ENCODE data around the gene KCTD16. TPM values are rescaled to one million over a fixed set of nuclear protein-coding genes. Genes with fewer than 3 reads are reported as not detected.

Gene KCTD16
- total RNA-seq, 1 experiment from 2014 or later, result 0.17 TPM

DNA sequence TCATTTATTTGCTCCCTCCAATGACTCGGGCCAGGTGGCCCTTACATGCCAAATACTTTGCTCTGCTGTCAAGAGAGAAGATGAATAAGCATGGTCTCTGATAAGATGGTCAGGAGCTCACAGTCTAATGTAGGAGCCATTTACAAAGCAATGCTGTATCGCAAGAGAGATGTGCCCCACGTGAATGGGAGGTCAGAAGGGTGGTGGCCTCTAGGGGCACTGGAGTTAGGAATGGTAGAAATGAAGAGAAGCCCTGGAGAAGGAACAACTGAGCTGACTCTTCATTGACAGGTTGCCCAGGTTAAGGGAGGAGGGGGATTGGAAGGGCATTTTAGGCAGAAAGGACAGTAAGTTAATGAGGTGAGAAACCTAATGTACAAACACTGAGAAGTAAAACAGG is 286.5 kb downstream of the KCTD16 start:
- in situ Hi-C loops (cut with HindIII; ENCODE audit: low pct_unique_long_range_greater_than_20kb, low sequenced_read_pairs), result no loop called here

DNA sequence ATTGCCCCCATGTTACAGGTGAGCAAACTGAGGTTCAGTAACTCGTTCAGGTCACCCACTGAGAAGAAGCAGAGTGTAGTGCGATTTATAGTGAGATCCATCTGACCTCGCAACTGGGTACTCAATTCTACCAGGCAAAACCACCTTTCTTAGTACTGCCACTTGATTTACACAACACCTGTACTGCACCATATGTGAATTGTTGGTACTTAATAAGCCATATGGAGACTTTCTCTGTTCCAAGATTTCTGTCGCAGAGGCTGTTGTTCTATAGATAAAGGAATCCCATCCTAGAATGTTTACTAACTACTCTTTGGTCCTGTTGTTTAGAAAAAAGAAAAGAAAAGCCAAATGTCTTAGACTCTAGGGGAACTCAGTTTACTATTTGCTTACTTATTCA is 287.5 kb downstream of the KCTD16 start:
- DNase-seq (ENCODE audit: low read depth), result no peak
- in situ Hi-C loops (cut with HindIII; ENCODE audit: low pct_unique_long_range_greater_than_20kb, low sequenced_read_pairs), result no loop called here

More for the DNA sequence above, 286.5 kb downstream of the KCTD16 start:
- DNase-seq (ENCODE audit: low read depth), result no peak

DNA sequence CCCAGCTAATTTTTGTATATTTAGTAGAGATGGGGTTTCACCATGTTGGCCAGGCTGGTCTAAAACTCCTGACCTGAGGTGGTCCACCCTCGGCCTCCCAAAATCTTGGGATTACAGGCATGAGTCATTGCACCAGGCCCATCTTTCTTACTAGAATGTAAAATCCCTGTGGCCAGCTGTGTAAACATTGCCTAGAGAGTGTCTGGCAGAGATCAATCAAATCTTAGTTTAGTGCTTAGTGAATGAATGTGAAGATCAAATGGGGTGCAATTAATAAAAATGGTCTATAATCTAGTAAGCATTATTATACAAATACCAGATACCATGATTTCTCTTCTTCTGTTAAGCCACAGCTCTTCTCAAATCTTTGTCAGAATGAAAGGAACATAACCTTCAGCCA is 289.9 kb downstream of the KCTD16 start:
- in situ Hi-C loops (cut with HindIII; ENCODE audit: low pct_unique_long_range_greater_than_20kb, low sequenced_read_pairs), result no loop called here
- DNase-seq (ENCODE audit: low read depth), result no peak

DNA sequence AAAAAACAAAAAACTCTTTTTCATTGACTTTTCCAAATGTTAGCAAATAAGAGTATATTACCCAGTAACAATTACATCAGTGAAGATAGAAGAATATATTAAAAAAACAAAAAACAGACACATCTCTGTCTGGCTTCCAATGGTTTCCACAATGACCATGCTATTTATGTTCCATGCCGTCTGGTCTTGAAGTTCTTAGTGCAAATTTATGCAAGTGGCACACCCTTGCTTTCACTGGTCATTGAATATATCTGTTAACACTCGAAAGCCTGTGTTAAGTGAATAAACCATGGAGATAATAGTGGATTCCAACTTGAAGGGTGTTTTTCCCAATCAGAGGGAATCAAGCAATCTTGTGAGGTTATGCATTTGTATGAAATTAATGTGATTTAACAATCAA is 291.9 kb downstream of the KCTD16 start:
- no peak for DNase-seq (ENCODE audit: low read depth)
- in situ Hi-C loops (cut with HindIII; ENCODE audit: low pct_unique_long_range_greater_than_20kb, low sequenced_read_pairs), result no loop called here

DNA sequence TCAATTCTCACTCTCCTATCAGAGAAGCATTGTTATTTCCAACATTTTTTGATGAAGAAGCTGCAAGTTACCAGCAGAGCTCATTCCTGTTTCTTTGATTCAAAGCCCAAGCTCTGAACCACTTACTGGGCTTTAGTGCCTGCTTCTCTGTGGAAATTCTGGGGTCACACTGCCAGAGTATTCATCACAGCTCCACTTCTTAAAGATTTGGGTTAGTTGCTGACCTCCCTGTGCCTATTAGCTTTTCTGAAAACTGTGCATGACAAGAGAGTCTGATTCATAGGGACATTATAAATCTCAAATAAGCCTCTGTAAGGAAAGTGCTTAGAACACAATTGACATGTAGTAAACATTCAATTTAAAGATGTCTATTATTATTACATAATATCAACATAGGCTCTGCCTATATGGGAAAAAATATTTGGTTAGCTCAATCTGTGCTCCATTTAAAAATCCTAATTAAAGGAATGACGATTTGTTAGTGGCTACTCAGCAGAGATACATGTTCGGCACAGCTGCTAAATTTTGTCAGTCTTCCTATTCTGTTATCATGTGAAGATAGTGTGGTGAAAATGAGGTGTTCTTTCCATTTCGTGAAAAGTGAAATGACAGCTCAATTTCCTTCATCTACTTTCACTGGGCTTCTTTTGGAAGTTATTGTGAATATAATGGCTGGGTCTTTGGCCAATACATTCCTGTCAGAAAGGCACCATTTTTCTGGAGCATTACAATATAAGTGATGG is 293.0 kb downstream of the KCTD16 start:
- in situ Hi-C loops (cut with HindIII; ENCODE audit: low pct_unique_long_range_greater_than_20kb, low sequenced_read_pairs), result no loop called here
- no peak for DNase-seq (ENCODE audit: low read depth)

DNA sequence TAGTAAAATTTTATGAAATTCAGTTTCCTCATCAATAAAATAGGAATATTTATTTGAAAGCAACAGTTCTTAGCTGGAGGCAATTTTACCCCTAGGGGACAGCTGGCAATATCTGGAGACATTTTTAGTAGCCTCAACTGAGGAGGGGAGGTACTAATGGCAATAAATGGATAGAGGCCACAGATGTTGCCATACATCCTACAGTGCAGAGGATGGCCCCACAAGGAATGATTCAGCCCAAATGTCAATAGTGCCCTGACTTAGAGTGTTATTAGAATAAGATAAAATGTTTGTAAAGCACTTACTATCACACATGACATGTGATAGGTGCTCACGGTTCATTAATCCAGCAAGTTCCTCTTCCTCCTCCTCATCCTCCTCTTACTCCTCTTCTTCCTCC is 293.6 kb downstream of the KCTD16 start:
- in situ Hi-C loops (cut with HindIII; ENCODE audit: low pct_unique_long_range_greater_than_20kb, low sequenced_read_pairs), result no loop called here
- no peak for DNase-seq (ENCODE audit: low read depth)

DNA sequence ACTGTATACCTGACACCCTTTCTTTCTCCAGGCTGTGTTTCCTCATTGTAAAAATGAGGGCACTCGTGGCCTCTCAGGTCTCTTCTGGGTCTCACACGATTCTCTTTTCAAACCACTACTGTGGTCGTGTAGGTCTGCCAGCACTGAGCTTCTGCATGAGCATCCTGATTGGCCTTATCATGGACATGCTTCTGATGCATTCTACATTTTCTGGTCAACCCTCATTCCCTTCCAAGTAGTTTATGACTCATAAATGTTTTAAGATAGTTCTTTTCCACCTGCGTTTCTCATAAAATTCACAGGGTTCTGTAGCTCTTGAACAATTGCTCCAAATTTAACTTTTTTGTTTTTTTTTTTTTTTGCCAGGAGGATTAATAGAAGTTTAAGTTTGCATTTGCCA is 294.8 kb downstream of the KCTD16 start:
- no peak for DNase-seq (ENCODE audit: low read depth)
- in situ Hi-C loops (cut with HindIII; ENCODE audit: low pct_unique_long_range_greater_than_20kb, low sequenced_read_pairs), result no loop called here

DNA sequence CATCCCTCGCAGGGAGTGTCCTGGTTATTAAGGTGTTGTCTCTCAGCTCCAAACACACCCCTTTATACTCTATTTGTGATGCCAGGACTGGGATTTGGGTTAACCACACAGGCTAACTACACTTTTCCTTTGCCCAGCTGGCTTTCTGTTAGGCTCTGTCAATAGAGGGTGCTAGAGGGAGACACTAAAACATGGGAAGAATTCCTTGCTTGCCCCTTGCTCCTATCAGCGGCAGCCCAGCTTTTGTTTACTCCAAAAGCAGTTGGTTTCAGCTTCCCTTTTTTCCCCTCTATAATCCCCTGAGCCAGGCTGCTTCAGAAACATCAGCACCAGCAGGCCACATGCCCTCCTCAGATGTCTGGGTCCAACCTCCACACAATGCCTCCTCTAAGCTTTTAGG is 297.1 kb downstream of the KCTD16 start:
- DNase-seq (ENCODE audit: low read depth), result peak; percentile 30
- in situ Hi-C loops (cut with HindIII; ENCODE audit: low pct_unique_long_range_greater_than_20kb, low sequenced_read_pairs), result no loop called here

DNA sequence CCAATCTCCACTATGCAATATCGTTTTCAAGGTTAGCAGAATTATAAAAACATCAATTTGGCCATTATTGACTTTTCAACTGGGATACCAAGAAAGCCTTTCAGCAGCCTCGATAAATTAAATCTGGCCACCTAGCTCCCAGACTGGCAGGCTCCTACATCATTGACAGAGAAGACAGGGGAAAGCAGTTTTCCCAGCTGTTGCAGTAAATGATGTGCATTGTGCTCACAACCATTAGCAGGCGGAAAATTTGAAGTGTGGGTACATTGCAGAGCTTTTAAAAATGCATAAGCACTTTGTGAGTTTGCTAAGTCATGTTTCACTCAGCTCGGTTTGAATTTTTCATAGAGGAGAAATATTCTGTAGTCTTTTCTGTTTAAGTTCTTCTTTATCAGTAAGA is 297.9 kb downstream of the KCTD16 start:
- DNase-seq (ENCODE audit: low read depth), result no peak
- in situ Hi-C loops (cut with HindIII; ENCODE audit: low pct_unique_long_range_greater_than_20kb, low sequenced_read_pairs), result no loop called here

DNA sequence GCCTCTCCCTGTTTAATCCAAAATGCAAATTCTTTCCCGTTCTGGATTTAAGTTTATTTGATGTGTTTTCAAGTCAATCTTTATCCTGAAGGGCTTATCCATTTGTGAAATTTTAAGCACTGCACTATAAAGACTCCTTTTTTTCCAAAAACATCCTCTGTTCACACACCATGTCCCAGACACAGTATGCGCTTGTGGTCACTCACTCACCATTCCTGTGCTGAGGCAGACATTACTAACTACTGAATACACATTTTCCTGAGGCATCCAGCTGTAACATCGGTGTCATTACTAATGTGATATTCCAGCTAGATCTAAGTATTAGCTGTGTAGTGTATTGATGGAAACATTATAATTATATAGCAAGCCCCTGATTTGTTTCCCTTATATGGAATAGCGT is 298.4 kb downstream of the KCTD16 start:
- peak; percentile 45 for DNase-seq (ENCODE audit: low read depth)
- in situ Hi-C loops (cut with HindIII; ENCODE audit: low pct_unique_long_range_greater_than_20kb, low sequenced_read_pairs), result no loop called here

DNA sequence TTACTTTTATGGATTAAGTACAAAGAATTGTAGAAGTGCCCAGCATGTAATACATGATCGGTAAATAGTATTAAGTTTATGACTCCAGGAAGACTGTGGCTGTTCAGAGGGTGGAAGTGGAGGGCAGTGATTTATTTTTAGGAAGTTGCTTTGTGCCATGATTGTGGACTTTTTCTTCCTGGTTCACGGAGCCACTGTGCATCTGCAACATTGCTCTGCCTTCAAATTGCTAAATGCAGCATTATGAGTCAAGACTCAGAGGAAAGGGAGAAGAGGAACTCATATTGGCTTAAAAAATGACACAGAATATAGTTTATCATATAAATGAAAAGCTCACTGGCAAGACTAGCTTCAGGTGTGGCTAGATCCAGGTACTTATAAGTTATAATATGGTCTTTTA is 301.5 kb downstream of the KCTD16 start:
- in situ Hi-C loops (cut with HindIII; ENCODE audit: low pct_unique_long_range_greater_than_20kb, low sequenced_read_pairs), result no loop called here
- DNase-seq (ENCODE audit: low read depth), result no peak

DNA sequence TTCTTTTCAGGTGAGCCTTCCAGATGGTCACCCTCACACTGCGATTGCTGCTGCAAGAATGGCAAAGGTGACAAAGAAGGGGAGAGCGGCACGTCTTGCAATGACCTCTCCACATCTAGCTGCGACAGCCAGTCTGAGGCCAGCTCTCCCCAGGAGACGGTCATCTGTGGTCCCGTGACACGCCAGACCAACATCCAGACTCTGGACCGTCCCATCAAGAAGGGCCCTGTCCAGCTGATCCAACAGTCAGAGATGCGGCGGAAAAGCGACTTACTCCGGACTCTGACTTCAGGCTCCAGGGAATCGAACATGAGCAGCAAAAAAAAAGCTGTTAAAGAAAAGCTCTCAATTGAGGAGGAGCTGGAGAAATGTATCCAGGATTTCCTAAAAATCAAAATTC is 303.0 kb downstream of the KCTD16 start:
- in situ Hi-C loops (cut with HindIII; ENCODE audit: low pct_unique_long_range_greater_than_20kb, low sequenced_read_pairs), result no loop called here
- no peak for DNase-seq (ENCODE audit: low read depth)

DNA sequence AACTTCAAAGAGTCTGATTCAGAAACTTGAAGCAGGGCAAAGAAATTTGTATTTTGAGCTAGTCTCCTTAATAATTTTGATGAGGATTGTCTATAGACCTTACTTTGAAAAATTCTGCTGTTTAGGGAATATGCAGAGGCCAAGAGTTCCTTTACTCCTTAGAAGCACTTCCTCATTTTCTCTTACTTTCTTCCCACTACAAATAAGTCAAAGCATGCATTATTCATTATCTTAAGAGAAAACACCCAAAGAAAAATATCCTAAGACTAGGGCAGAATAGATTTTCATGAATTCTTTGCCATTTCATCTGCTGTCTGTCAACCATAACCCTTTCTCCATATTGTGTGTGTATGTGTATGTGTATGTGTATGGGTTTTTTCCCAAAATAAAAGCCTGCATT is 307.9 kb downstream of the KCTD16 start:
- in situ Hi-C loops (cut with HindIII; ENCODE audit: low pct_unique_long_range_greater_than_20kb, low sequenced_read_pairs), result no loop called here
- no peak for DNase-seq (ENCODE audit: low read depth)

DNA sequence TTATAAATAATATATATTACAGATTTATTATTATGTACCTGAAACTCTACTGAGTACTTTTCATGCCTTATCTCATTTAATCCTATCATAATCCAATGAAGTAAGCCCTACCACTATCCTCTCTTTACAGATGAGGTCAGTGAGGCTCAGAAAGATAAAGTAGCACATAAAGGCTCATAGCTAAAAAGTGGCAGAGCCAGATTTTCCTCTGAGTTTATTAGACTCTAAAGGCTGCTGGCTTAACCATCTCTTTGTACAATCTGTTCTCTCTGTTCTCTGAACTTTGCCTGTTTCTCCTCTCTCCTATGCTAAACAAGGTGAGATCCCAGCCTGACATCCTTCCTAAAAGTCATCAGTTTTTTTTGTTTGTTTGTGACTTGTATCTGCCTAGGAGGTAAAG is 311.2 kb downstream of the KCTD16 start:
- no peak for DNase-seq (ENCODE audit: low read depth)
- in situ Hi-C loops (cut with HindIII; ENCODE audit: low pct_unique_long_range_greater_than_20kb, low sequenced_read_pairs), result no loop called here

DNA sequence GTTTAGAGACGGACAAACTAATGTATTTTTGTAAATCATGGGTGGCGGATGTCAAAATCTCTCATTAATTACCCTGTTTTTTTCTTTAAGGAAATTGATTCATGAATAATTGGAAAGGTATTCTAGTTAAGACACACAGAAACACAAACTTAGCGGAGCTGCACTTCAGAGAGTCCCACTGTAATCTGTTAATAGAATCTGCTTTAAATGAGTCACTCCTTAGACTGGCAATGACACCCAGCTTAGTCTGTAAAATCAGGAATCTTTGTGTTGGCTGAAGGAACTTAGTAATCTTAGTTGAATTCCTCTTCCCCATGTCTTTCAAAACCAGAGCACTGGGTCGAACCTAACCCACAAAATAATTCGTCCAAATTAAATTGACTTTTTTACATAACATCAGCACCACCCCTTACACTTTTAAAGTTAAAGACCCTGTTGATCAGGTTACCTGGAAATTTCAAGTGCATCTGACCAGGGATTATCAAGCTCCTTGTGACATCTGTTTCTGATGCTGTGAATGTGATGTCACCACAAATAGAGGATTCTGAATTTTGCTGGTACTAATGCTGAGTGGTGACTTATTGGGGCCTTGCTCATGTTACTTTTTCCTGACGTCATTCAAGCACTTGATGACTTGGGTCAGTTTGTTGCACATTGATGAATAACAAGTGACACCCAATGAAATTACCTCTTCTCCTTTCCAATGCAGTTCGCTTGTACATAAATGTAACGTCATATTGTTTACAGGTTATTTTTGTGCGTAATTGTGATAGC is 313.6 kb downstream of the KCTD16 start:
- DNase-seq (ENCODE audit: low read depth), result peak; percentile 17
- in situ Hi-C loops (cut with HindIII; ENCODE audit: low pct_unique_long_range_greater_than_20kb, low sequenced_read_pairs), result no loop called here

DNA sequence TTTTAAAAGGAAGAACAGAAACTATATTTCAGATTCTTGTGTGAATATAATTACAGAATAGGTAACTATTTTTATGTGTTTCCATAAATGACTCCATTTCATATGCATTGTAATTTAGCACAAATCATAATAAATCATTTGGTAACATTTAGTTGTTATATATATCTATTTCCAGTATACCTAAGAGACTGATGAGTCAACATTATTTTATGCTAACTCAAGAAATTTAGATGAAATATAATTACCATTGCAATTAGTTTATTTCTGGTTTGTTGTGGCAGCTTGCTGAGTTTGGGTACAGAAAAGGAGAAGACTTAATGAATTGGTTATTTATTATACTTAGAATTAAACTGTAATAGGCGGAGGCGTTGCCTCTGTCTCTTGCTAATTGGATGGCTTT is 314.9 kb downstream of the KCTD16 start:
- DNase-seq (ENCODE audit: low read depth), result no peak
- in situ Hi-C loops (cut with HindIII; ENCODE audit: low pct_unique_long_range_greater_than_20kb, low sequenced_read_pairs), result no loop called here

DNA sequence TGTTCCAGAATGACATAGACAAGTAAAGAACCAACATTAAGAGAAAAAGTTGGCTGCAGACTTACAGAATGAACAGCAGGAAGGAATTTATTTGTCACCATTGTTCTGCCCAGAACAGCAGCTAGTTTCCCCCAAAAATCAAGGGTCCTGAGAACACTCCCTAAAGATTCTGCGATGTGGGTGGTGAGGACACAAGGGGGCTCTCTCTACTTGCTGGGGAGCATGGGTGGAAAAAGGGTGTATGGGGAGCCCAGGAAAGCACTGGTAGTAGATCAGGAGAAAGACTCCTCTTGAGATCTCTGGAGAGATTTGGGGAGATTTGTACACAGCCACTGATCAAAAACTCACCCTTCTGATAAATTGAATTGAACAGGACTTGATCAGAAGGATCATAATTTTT is 316.5 kb downstream of the KCTD16 start:
- DNase-seq (ENCODE audit: low read depth), result no peak
- in situ Hi-C loops (cut with HindIII; ENCODE audit: low pct_unique_long_range_greater_than_20kb, low sequenced_read_pairs), result no loop called here

DNA sequence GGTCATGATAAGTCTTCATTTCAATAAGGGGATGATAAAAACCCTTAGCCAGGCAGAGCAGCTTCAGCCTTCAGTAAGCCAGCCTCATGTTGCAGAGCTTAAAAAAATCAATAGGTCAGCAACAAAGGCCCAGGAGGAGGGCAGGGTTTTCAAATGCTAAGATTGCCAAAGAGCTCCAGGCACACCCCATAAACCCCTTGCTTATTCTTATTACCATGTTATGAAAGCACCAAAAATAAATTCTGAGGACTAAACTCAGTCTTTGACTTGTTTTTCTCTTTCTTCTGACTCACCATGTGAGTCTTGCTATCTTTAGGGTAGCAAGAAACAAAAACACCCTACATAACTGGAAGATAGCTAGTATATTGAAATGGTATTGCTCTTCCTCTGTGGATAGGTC is 317.1 kb downstream of the KCTD16 start:
- DNase-seq (ENCODE audit: low read depth), result no peak
- in situ Hi-C loops (cut with HindIII; ENCODE audit: low pct_unique_long_range_greater_than_20kb, low sequenced_read_pairs), result no loop called here

DNA sequence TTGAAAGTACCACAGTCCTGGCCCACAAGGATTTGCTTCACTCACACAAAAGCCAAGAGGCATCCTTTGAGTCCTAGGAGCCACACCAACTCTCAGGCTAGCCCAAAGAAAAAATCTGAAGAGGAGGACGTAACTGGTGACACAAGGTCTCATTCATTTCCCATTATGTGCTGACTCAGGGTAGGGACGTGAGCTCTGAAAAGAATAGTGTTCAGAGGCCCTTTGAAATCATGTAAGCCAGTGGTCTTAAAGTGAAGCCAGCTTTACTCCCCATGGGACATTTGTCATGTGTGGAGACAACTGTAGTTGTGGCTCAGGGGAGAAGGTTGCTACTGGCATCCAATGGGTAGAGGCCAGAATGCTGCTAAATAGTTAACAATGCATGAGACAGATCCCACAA is 332.4 kb downstream of the KCTD16 start:
- in situ Hi-C loops (cut with HindIII; ENCODE audit: low pct_unique_long_range_greater_than_20kb, low sequenced_read_pairs), result no loop called here
- DNase-seq (ENCODE audit: low read depth), result no peak
